Heart left ventricle (tissue), 16 donors: ENCODE data around the gene PHAF1. TPM values are rescaled to one million over a fixed set of nuclear protein-coding genes. Genes with fewer than 3 reads are reported as not detected.

Experiments used
- ATAC-seq, 4 donors: fragments of 200-7000 bp; cut with Tn5 transposase; one replicate each; pipeline ENCODE4 v1.9.1; 2020 to 2022; ENCODE audit warnings: moderate library complexity in 4 of 4, mild to moderate bottlenecking in 3 of 4, moderate number of reproducible peaks in 1 of 4
- DNase-seq, 5 donors: peaks; one replicate each; pipeline ENCODE4 v3.0.0-alpha.2; 2020
- H3K27ac ChIP-seq, 12 donors: fragments of 200-600 bp; sonication (generic) in 4 of 12; one replicate each; pipeline versions ENCODE4 v1.5.0 to v1.8.0; 2016 to 2022; ENCODE audit warnings: mild to moderate bottlenecking in 2 of 12
- H3K27me3 ChIP-seq, 9 donors: fragments of 200-600 bp; sonication (generic) in 2 of 9; one replicate each; pipeline versions ENCODE4 v1.5.1 to v1.8.0; 2016 to 2022; ENCODE audit warnings: mild to moderate bottlenecking in 3 of 9
- H3K36me3 ChIP-seq, 9 donors: fragments of 200-600 bp; sonication (generic) in 2 of 9; one replicate each; pipeline versions ENCODE4 v1.5.0 to v1.8.0; 2018 to 2022; ENCODE audit warnings: mild to moderate bottlenecking in 2 of 9
- H3K4me1 ChIP-seq, 12 donors: fragments of 200-600 bp; sonication (generic) in 4 of 12; one replicate each; pipeline versions ENCODE4 v1.5.0 to v1.8.0; 2016 to 2022; ENCODE audit warnings: mild to moderate bottlenecking in 3 of 12
- H3K4me3 ChIP-seq, 12 donors: fragments of 200-600 bp; sonication (generic) in 4 of 12; one replicate each; pipeline versions ENCODE4 v1.5.0 to v1.8.0; 2017 to 2022; ENCODE audit warnings: mild to moderate bottlenecking in 9 of 12, moderate library complexity in 4 of 12
- H3K9me3 ChIP-seq, 12 donors: fragments of 200-600 bp; sonication (generic) in 4 of 12; one replicate each; pipeline versions ENCODE4 v1.5.0 to v1.8.0; 2016 to 2022; ENCODE audit warnings: mild to moderate bottlenecking in 1 of 12
- CTCF ChIP-seq, 12 donors: fragments of 200-600 bp; sonication (generic) in 4 of 12; IDR thresholded peaks; one replicate each; pipeline versions ENCODE4 v1.5.0 to v1.8.0; 2018 to 2022; ENCODE audit warnings: antibody characterized with exemption in 12 of 12, mild to moderate bottlenecking in 5 of 12
- POLR2A ChIP-seq, 2 donors: fragments of 450-650 bp; IDR thresholded peaks; one replicate each; pipeline ENCODE4 v1.6.1; 2017; ENCODE audit warnings: antibody characterized with exemption in 2 of 2, mild to moderate bottlenecking in 2 of 2, moderate library complexity in 2 of 2
- WGBS, 4 donors: extraction: QIAGEN DNeasy Blood & Tissue Kit in 2 of 4; methylation state at CpG; one replicate each; pipeline versions ENCODE4 v1.1.5 to v1.1.7; 2013 to 2018; 5-methylcytosine and 5-hydroxymethylcytosine counted together
- intact Hi-C, 10 donors: fragments of 100-400 bp; cut with DNase I; formaldehyde crosslinking; loops; one replicate each; pipeline versions ENCODE4 v1.11.1 to v1.14.2; 2022
- polyA plus RNA-seq, 2 donors: library from polyadenylated mRNA; stranded (reverse); fragments of 200-250 nt; gene quantifications; one replicate each; pipeline ENCODE4 v1.2.3, GENCODE V29; 2013
- total RNA-seq, 9 donors: library from RNA; depleted of rRNA in 2 of 9; stranded (reverse); fragments of >200 nt in 2 of 9; fragmentation: NEBNext Ultra II Directional in 3 of 9; extraction: Animal tissue kit (Norgen Biotek cat#: 25700) in 3 of 9; gene quantifications; one replicate each; pipeline versions ENCODE4 v1.1.0 to v1.2.4, GENCODE V29; 2016 to 2023
- donor health status: ischemic (EF 13 %, LVEDD 7.1; RV severe dilation, severe dysfunction).
- donor health status: healthy with polysubstance abuse.
- donor health status: DM: no; HTN: yes; CAD: no.
- donor health status: DM: no; HTN: no; CAD: no.
- donor health status: ischemic (EF 25% LVEDD 6.9; RV normal size, moderate dysfunction).
- donor health status: ischemic (EF 25% LVEDD 5.7; RV mildly dilated, moderate dysfunction).
- donor health status: healthy.
- donor health status: DM: yes; HTN: yes; CAD: no.
- donor health status: ischemic (EF 35%, LVEDD 5.7; RV mildly dilated, moderate dysfunction).
- donor health status: nonischemic (EF 11% LVEDD 7.7; RV severe dilation, severe dysfunction).
- donor health status: DM: yes; HTN: yes; CAD: no.
- donor health status: PGD.
- donor health status: ischemic (EF 29% LVEDD 5.4; RV normal size, mild dysfunction).
- donor health status: nonischemic (EF 23%, LVEDD 6.1; RV moderate dilation, normal function).

PHAF1 gene
- total and polyA plus RNA-seq, 11 donors: 5.6 to 17.8 (median 11.6) TPM

DNA sequence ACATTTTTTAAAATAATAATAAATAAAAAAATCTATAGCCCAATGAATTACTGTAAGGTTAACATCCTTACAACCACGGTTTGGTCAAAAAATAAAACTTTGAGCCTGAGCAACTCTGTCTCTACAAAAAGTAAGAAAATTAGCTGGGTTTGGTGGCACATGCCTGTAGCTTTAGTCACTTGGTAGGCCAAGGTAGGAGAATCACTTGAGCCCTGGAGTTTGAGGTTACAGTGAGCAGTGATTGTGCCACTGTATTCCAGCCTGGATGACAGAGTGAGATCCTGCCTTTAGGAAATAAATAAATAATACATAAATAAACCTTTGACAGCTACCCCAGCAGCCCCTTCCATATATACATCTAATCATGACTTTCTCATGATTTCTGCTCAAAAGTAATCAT is 26.9 kb upstream of the PHAF1 start:
- Histone ChIP-seq H3K27ac (no peak overlapping the region), H3K9me3 (no peaks in the 10 kb centered on the region), H3K27me3 (no peaks in the 10 kb centered on the region), H3K4me3 (no peak overlapping the region), H3K36me3 (peaks cover 0 to 59% (median 31%) of the 10 kb centered on the region in 9 donors), H3K4me1 (peaks cover 0 to 9% (median 0%) of the 10 kb centered on the region in 12 donors)
- intact Hi-C loops: no loop called here
- ATAC-seq (no peak), DNase-seq (no peak)
- 92 to 97% (median 94%) methylated on average over 1 of the region's 1 CpG for WGBS, 4 donors
- TF ChIP-seq CTCF (IDR thresholded peaks at IDR 0.05): no peak
- TF ChIP-seq POLR2A (IDR thresholded peaks at IDR 0.05): no peak

- DNase-seq: no peak
- WGBS, 4 donors: 94 to 95% (median 95%) methylated on average over 4 of the region's 4 CpGs
- H3K27ac ChIP-seq: no peak overlapping the region
These were observed 25.3 kb upstream of the PHAF1 start for GRCh38 chr16:67084345-67085028.

GRCh38 chr16:67086822-67087221 is 22.9 kb upstream of the PHAF1 start:
- Histone ChIP-seq H3K27me3 (no peaks in the 10 kb centered on the region), H3K9me3 (no peaks in the 10 kb centered on the region), H3K4me3 (no peak overlapping the region), H3K4me1 (peaks cover 0 to 10% (median 0%) of the 10 kb centered on the region in 12 donors), H3K36me3 (peaks cover 0 to 46% (median 28%) of the 10 kb centered on the region in 9 donors), H3K27ac (no peak overlapping the region)
- peak; percentile 42 to 81 (median 70) for ATAC-seq
- no peak for DNase-seq
- no peak for TF ChIP-seq CTCF (IDR thresholded peaks at IDR 0.05)
- TF ChIP-seq POLR2A (IDR thresholded peaks at IDR 0.05): no peak
- intact Hi-C loops: no loop called here

More at GRCh38 chr16:67084345-67085028, 25.3 kb upstream of the PHAF1 start:
- H3K27me3 ChIP-seq: no peaks in the 10 kb centered on the region
- H3K4me3 ChIP-seq: no peak overlapping the region
- H3K9me3 ChIP-seq: no peaks in the 10 kb centered on the region
- intact Hi-C loops: no loop called here
- H3K4me1 ChIP-seq: peaks cover 0 to 10% (median 0%) of the 10 kb centered on the region in 12 donors
- TF ChIP-seq CTCF (IDR thresholded peaks at IDR 0.05) (no peak), POLR2A (IDR thresholded peaks at IDR 0.05) (no peak)
- H3K36me3 ChIP-seq: peaks cover 0 to 50% (median 28%) of the 10 kb centered on the region in 9 donors
- ATAC-seq: no peak

DNA sequence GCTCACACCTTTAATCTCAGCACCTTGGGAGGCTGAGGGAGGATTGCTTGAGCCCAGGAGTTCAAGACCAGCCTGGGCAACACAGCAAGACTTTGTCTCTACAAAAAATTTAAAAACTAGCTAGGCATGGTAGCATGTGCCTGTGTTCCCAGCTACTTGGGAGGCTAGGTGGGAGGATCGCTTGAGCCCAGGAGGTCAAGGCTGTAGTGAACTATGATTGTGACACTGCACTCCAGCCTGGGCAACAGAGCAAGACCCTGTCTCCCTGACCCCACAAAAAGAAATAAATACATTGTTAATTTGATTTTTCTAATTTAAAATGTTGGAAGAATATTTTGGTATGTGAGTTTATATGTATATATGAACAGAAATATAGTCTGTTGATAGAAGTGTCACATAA is 22.4 kb upstream of the PHAF1 start:
- peaks cover 0 to 10% (median 0%) of the 10 kb centered on the region in 12 donors for H3K4me1 ChIP-seq
- no peaks in the 10 kb centered on the region for H3K9me3 ChIP-seq
- TF ChIP-seq POLR2A (IDR thresholded peaks at IDR 0.05) (no peak), CTCF (IDR thresholded peaks at IDR 0.05) (no peak)
- no peak overlapping the region for H3K4me3 ChIP-seq
- intact Hi-C loops: no loop called here
- 96 to 100% (median 98%) methylated on average over 1 of the region's 1 CpG for WGBS, 4 donors
- H3K36me3 ChIP-seq: peaks cover 0 to 45% (median 24%) of the 10 kb centered on the region in 9 donors
- DNase-seq (no peak), ATAC-seq (no peak)
- no peak overlapping the region for H3K27ac ChIP-seq
- no peaks in the 10 kb centered on the region for H3K27me3 ChIP-seq
